Adrenal gland (tissue), 12 donors: Measurements from ENCODE around the gene CASS4. TPM values are rescaled to one million over a fixed set of nuclear protein-coding genes. Genes with fewer than 3 reads are reported as not detected.

Experiments used
- DNase-seq, 7 donors: peaks; one replicate each; pipeline ENCODE4 v3.0.0-alpha.2; 2019 to 2020
- H3K27ac ChIP-seq, 5 donors: fragments of 200-600 bp; sonication (generic) in 4 of 5; 1 replicate in 3 of 5; 2 replicates in 2 of 5; pipeline versions ENCODE4 v1.5.1 to v1.8.0; 2016 to 2020; ENCODE audit warnings: mild to moderate bottlenecking in 1 of 5
- H3K27me3 ChIP-seq: fragments of 200-600 bp; 2 replicates; pipeline ENCODE4 v1.8.0; 2021
- H3K36me3 ChIP-seq, 2 donors: fragments of 200-600 bp; replicated peaks in 1 of 2; 1 replicate in 1 of 2; 2 replicates in 1 of 2; pipeline versions ENCODE4 v1.5.1 to v1.8.0; 2018 to 2022
- H3K4me1 ChIP-seq, 2 donors: fragments of 200-600 bp; replicated peaks in 1 of 2; 1 replicate in 1 of 2; 2 replicates in 1 of 2; pipeline versions ENCODE4 v1.5.1 to v1.8.0; 2018 to 2021
- H3K4me3 ChIP-seq, 4 donors: fragments of 200-600 bp; sonication (generic) in 3 of 4; one replicate each; pipeline ENCODE4 v1.5.1; 2016 to 2018
- H3K9me3 ChIP-seq, 3 donors: fragments of 200-600 bp; sonication (generic) in 1 of 3; replicated peaks in 1 of 3; 1 replicate in 2 of 3; 2 replicates in 1 of 3; pipeline versions ENCODE4 v1.5.1 to v1.8.0; 2016 to 2021
- POLR2A ChIP-seq, 2 donors: fragments of 450-650 bp; IDR thresholded peaks; one replicate each; pipeline ENCODE4 v1.6.1; 2017; ENCODE audit warnings: antibody characterized with exemption in 2 of 2, mild to moderate bottlenecking in 2 of 2, moderate library complexity in 1 of 2
- WGBS, 4 donors: extraction: QIAGEN DNeasy Blood & Tissue Kit in 2 of 4; methylation state at CpG; one replicate each; pipeline versions ENCODE4 v1.1.5 to v1.1.7; 2013 to 2017; 5-methylcytosine and 5-hydroxymethylcytosine counted together
- intact Hi-C, 2 donors: fragments of 100-400 bp; cut with DNase I; formaldehyde crosslinking; loops; one replicate each; pipeline versions ENCODE4 v1.14.1 to v1.15.0; 2022 to 2023
- polyA plus RNA-seq, 3 donors: library from polyadenylated mRNA; stranded (reverse); fragments of 200-250 nt in 2 of 3; fragments of 350-450 nt in 1 of 3; fragmentation: Illumina TruSeq in 1 of 3; extraction: RNeasy Lipid Tissue Mini Kit (QIAGEN cat#74804) in 1 of 3; gene quantifications; one replicate each; pipeline ENCODE4 v1.2.3, GENCODE V29; 2013 to 2014
- total RNA-seq, 9 donors: library from RNA; depleted of rRNA in 4 of 9; stranded (reverse); fragments of >200 nt in 4 of 9; fragments of 120-200 nt in 1 of 9; fragmentation: NEBNext Ultra II Directional in 1 of 9; extraction: Animal tissue kit (Norgen Biotek cat#: 25700) in 1 of 9; gene quantifications; one replicate each; pipeline versions ENCODE4 v1.1.0 to v1.2.4, GENCODE V29; 2013 to 2023
- TF ChIP-seq, protein P1 (sequence below), 6 experiments: fragments of 450-650 bp in 4 of 6; fragments of 200-600 bp in 2 of 6; sonication (generic) in 1 of 6; IDR thresholded peaks; 1 replicate in 5 of 6; 2 replicates in 1 of 6; pipeline versions ENCODE4 v1.5.1 to v1.8.0; 2016 to 2021; ENCODE audit warnings: antibody characterized with exemption in 6 of 6, mild to moderate bottlenecking in 2 of 6, moderate library complexity in 1 of 6
- donor health status: healthy with polysubstance abuse.
- donor health status: Bipolar disorder and iron deficiency.
- donor health status: DM: yes; HTN: yes; CAD: no.
- donor health status: DM: no; HTN: no; CAD: no.
- donor health status: DM: no; HTN: no; CAD: no.
- donor health status: DM: yes; HTN: yes; CAD: no.

The CASS4 gene
- total and polyA plus RNA-seq, 12 donors = 0.37 to 4.7 (median 1.4) TPM

DNA sequence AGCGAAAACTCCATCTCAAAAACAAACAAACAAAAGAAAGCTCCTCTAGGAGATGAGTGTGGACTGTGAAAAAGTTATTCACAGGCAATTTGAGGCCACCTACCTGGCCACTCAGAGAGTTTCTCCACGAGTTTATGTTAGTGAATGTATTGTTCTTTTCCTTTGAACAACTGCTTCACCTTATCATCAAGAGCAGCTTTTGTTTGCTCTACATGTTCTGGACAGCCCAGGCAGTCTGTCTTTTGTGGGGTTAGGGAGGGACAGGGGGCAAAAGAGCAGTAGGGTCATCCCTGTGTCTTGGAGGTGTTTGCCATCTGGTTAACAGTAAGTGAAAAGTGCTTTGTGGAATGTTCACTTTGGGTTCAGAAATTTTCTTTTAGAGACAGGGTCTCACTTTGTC lies 8.0 kb downstream of the CASS4 start:
- intact Hi-C loops = no loop called here
- Histone ChIP-seq H3K27me3 (no peaks in the 10 kb centered on the region), H3K36me3 (no peaks in the 10 kb centered on the region), H3K4me1 (peaks cover 0 to 4% of the 10 kb centered on the region in 2 donors), H3K4me3 (no peak overlapping the region), H3K9me3 (no peaks in the 10 kb centered on the region), H3K27ac (no peak overlapping the region)
- no peak for DNase-seq
- TF ChIP-seq, protein P1, sequence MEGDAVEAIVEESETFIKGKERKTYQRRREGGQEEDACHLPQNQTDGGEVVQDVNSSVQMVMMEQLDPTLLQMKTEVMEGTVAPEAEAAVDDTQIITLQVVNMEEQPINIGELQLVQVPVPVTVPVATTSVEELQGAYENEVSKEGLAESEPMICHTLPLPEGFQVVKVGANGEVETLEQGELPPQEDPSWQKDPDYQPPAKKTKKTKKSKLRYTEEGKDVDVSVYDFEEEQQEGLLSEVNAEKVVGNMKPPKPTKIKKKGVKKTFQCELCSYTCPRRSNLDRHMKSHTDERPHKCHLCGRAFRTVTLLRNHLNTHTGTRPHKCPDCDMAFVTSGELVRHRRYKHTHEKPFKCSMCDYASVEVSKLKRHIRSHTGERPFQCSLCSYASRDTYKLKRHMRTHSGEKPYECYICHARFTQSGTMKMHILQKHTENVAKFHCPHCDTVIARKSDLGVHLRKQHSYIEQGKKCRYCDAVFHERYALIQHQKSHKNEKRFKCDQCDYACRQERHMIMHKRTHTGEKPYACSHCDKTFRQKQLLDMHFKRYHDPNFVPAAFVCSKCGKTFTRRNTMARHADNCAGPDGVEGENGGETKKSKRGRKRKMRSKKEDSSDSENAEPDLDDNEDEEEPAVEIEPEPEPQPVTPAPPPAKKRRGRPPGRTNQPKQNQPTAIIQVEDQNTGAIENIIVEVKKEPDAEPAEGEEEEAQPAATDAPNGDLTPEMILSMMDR (IDR thresholded peaks at IDR 0.05) = no peak
- no peak for TF ChIP-seq POLR2A (IDR thresholded peaks at IDR 0.05)
- 77 to 95% (median 83%) methylated on average over 2 of the region's 2 CpGs for WGBS, 4 donors

DNA sequence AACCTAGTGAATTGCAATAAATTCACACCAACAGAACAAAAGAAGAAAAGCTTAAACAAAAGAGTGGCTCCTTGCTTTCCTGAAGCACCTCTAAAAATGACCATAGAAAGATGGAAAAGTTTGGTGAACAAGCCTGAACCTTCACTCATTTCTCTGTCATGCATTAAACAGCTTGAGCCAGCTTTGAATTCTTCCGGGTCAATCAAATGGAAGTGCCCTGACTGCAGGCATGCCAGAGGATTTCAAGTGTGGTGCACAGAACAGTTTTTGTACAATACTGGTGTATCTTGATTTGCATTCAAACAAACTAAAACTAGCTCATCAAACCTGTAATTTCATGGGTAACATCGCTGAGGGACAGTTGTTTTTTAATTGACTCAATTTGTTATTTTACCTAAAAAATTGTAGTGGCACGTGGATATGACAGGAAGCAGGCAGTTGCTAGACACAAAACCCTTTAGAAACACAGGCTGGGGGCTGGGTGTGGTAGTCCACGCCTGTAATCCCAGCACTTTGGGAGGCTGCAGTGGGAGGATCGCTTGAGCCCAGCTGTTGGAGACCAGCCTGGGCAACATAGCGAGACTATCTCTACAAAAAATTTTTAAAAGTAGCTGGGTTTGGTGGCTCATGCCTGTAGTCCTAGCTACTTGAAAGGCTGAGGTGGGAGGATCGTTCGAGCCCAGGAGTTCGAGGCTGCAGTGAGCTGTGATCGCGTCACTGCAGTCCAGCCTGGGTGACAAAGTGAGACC lies 9.1 kb downstream of the CASS4 start:
- TF ChIP-seq, protein P1 (IDR thresholded peaks at IDR 0.05) = no peak
- no peak for TF ChIP-seq POLR2A (IDR thresholded peaks at IDR 0.05)
- 78 to 85% (median 81%) methylated on average over 11 of the region's 11 CpGs for WGBS, 4 donors
- Histone ChIP-seq H3K9me3 (no peaks in the 10 kb centered on the region), H3K36me3 (no peaks in the 10 kb centered on the region), H3K4me3 (no peak overlapping the region), H3K27ac (no peak overlapping the region), H3K27me3 (no peaks in the 10 kb centered on the region), H3K4me1 (peaks cover 0 to 4% of the 10 kb centered on the region in 2 donors)
- peak in 2 of 7 donors; percentile 6 to 24 for DNase-seq
- intact Hi-C loops = no loop called here

DNA sequence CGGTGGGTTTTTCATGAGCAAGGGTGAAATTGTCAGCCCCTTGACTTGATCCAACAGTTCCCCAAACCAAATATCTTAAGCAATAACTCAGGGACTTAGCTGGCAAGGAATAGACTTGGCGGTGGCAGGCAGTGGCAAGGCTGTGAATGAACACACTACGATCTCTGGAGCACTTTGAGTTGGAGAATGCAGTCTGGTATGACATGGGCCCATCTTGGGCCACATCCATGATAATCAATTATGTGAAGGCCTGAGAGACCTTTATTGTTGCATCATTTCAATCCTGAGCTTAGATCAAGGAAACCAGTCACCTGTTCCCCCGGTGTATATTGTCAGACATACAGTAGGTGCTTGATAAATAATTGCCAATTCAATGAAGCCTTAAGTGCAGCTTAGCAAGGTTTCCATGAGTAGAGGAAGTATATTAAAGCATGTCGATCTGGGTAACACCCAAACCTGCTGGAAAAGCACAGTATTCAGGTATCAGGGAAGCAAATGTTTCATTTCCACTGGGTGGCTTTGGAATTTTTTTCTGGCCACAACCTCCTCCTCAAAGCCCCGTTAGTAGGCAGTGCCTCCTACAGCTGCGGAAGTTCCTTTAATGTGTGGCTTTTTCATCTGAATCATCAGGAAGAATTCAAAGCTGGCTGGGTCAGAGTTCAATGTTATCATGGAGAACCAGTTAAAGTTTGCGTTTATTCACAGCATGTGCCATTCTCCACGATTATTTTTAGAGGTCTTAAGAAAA lies 10.2 kb downstream of the CASS4 start:
- Histone ChIP-seq H3K9me3 (no peaks in the 10 kb centered on the region), H3K4me3 (no peak overlapping the region), H3K36me3 (no peaks in the 10 kb centered on the region), H3K27me3 (no peaks in the 10 kb centered on the region), H3K4me1 (peaks cover 0 to 4% of the 10 kb centered on the region in 2 donors), H3K27ac (peak overlapping the region in 1 of 5 donors; percentile 18)
- DNase-seq = peak in 2 of 7 donors; percentile 15 to 29
- 43 to 46% (median 45%) methylated on average over 9 of the region's 9 CpGs for WGBS, 4 donors
- TF ChIP-seq, protein P1 (IDR thresholded peaks at IDR 0.05) = no peak
- TF ChIP-seq POLR2A (IDR thresholded peaks at IDR 0.05) = no peak
- intact Hi-C loops = no loop called here

DNA sequence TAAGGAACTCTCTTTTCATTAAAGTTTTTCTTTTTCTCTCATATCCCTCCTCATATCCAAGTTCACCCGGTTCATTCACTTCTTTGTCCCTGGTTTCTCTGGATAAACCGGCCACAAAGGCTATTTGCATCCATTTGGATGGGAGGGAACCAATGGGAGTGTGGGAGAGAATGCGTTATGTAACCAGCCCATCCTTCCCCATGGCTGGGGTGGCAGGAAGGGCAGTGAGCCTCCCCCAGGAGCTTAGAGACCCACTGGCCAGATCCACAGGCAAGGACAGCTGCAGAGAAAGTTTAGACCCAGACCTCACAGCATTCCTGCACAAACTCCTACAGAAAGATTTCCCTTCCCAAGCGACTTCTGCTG lies 10.7 kb downstream of the CASS4 start:
- Histone ChIP-seq H3K27me3 (no peaks in the 10 kb centered on the region), H3K9me3 (no peaks in the 10 kb centered on the region), H3K36me3 (no peaks in the 10 kb centered on the region), H3K4me3 (no peak overlapping the region), H3K27ac (peak overlapping the region in 1 of 5 donors; percentile 42), H3K4me1 (peaks cover 0 to 4% of the 10 kb centered on the region in 2 donors)
- 54 to 73% (median 63%) methylated on average over 4 of the region's 4 CpGs for WGBS, 4 donors
- TF ChIP-seq POLR2A (IDR thresholded peaks at IDR 0.05) = no peak
- TF ChIP-seq, protein P1 (IDR thresholded peaks at IDR 0.05) = no peak
- DNase-seq = peak in 2 of 7 donors; percentile 10 to 36
- intact Hi-C loops = no loop called here
